ENCODE results near the gene COL6A6.
"Not testable (repeated sequence)": the region's sequence is repeated elsewhere in the genome, so short reads cannot be mapped to it uniquely, and the experiment has no call there.

Gene COL6A6

DNA sequence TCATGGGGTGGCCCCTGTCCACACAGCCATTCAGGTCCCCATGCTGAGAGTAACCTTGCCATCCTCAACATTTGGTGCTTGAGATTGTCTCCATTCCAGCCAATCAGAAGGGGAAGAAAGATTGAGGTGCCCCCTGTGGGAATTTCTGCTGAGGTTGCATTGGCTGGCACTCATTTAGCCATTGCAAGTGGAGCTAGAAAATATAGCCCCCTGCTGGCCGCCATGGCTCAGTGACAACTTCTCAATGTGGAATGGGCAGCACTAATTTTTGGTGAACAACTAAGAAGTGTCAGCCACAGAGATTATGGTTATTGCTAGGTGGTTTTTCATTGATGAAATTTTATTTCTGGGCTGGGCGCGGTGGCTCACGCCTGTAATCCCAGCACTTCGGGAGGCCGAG, 22.0 kb downstream of the COL6A6 start:
- peak in 5 of 14 donors; percentile 2 to 36 (median 7) for DNase-seq

DNA sequence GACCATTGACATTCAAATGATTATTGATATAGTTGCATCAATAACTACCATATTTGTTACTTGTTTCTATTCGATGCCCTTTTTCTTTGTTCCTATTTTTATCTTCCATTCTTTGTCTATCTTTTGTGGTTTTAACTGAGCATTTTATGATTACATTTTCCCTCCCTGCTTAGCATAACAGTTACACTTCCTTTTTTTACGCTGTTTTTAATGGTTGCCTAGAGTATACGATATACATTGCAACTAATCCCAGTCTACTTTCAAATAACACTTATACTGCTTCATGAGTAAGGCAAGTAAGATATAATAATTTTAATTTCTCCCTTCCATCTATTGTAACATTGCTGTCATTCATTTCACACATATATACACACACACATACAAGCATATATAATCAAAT, 26.3 kb downstream of the COL6A6 start:
- DNase-seq = no peak

DNA sequence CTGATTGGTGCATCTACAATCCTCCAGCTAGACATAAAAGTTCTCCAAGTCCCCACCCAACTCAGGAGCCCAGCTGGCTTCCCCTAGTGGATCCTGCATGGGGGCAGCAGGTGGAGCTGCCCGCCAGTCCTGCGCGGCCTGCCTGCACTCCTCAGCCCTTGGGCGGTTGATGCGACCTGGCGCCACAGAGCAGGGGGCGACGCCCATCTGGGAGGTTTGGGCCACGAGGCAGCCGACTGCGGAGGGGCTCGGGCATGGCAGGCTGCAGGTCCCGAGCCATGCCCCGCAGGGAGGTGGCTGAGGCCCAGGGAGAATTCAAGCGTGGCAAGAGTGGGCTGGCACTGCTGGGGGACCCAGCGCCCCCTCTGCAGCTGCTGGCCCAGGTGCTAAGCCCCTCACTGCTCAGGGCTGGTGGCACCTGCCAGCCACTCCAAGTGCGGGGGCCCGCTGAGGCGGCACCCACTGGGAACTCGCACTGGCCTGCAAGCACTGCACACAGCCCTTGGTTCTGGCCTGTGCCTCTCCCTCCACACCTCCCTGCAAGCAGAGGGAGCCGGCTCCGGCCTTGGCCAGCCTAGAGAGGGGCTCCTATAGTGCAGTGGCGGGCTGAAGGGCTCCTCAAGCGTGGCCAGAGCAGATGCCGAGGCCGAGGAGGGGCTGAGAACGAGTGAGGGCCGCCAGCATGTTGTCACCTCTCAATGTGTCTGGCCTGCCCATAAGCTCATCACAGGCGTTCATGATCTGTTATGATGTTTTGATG, 30.1 kb downstream of the COL6A6 start:
- DNase-seq = no peak

DNA sequence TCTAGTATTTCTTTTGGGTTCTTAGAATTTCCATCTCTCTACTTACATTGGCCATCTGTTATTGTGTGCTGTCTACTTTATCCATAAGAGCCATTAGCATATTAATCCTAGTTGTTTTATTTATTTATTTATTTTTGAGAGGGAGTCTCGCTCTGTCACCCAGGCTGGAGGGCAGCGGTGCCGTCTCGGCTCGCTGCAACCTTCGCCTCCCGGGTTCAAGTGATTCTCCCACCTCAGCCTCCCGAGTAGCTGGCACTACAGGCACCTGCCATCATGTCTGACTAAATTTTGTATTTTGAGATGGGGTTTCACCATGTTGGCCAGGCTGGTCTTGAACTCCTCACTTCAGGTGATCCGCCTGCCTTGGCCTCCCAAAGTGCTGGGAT, 30.7 kb downstream of the COL6A6 start:
- not testable (repeated sequence) for DNase-seq

DNA sequence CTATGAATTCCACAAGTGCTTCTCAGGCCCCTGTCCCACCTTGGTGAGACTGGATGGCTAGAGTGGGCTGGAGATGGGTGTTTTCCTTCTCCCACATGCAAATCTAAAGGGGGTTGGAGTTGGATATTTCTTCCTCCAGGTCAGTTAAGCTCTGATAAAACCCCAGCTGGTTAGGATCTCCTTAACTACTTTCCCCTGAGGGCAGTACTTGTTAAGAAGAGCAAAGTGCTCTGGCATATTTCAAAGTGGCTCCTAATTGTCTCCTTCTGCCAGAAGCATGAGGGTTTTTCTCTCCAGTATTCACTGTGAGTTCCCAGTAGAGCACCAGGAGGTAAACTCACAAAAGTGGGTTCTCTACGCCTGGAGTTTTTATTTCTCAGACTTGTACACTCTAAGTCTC, 31.4 kb downstream of the COL6A6 start:
- DNase-seq = no peak

DNA sequence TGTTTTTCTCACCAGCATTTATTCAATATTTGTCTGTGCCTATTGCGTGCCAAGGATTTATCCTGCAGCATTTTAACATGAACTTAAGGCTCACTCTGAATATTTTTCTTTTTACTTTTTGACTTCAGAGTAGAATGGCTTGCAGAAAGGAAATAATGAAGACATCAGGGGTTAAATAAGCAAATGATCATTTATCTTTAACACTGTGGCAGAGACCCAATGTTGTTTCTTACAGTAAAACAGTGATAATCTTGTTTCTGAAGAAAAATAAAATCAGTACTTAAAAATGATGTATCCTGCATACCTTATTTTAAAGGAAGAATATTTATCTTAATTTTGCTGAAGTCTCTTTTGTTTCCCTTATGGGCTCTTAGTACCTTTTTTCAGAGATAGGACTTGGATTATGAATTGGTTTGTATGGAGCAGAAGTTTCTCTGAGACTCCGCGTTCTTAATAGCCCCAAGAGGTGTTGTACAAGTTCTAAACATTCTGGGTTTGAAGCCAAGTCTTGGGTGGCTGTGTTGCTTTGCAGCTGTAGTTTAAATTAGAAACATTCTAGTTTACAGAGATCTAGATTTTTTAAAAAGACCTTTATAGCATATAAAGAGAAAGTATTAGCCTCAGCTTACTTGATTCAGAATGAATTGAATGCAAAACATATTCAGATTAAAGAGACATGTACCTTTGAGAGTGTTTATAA, 40.5 kb downstream of the COL6A6 start:
- no peak for DNase-seq

DNA sequence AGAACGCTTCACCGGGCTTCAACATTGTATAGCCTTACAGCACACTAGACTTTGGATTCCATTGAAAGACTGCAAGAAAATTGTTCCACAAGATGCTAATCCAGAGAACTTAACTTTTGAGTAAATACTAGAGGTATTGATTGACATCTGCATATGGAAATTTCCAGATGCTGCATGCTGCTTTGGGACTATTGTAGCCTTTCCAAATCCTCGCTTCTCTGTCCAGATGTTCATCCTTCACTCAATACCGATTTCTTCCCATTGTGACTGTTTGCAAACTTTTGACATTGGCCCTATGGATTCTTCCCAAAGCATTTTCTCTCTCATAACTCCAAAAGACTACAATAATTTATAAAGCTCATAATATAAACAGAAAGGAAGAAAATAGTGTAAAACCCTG, 41.4 kb downstream of the COL6A6 start:
- DNase-seq = no peak

DNA sequence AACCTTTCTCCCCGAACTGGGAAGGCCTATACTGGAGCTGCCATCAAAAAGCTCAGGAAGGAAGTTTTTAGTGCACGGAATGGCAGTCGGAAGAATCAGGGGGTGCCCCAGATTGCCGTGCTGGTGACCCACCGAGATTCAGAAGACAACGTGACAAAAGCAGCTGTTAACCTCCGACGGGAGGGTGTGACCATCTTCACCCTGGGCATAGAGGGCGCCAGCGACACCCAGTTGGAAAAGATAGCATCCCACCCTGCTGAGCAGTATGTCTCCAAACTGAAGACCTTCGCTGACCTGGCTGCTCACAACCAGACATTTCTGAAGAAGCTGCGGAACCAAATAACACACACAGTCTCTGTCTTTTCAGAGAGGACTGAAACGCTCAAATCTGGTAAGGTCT, 48.2 kb downstream of the COL6A6 start:
- no peak for DNase-seq
